ENCODE data around the gene CLIC2.

GRCh38 chrX:155231163-155231562, 103.3 kb downstream of the CLIC2 start:
- TF ChIP-seq POLR2A (IDR thresholded peaks at IDR 0.05): no peak
- no peak for TF ChIP-seq CTCF (IDR thresholded peaks at IDR 0.05)

Measured in prostate gland (tissue), 2 donors.